Gastrocnemius medialis (tissue), 4 donors: ENCODE measurements around the gene SFI1. TPM values are rescaled to one million over a fixed set of nuclear protein-coding genes. Genes with fewer than 3 reads are reported as not detected.

Source experiments
- ATAC-seq, 2 donors: fragments of 150-250 bp; one replicate each; pipeline ENCODE4 v1.9.1; 2016
- DNase-seq, 2 donors: peaks; one replicate each; pipeline ENCODE4 v3.0.0-alpha.2; 2019
- H3K27ac ChIP-seq, 4 donors: fragments of 200-600 bp; sonication (generic); 1 replicate in 1 of 4; 2 replicates in 3 of 4; pipeline ENCODE4 v1.5.1; 2016 to 2018; ENCODE audit warnings: mild to moderate bottlenecking in 2 of 4, moderate library complexity in 1 of 4
- H3K27me3 ChIP-seq, 3 donors: fragments of 200-600 bp; sonication (generic) in 2 of 3; 1 replicate in 1 of 3; 2 replicates in 2 of 3; pipeline versions ENCODE4 v1.5.1 to v1.6.0; 2016 to 2019; ENCODE audit warnings: mild to moderate bottlenecking in 1 of 3, moderate library complexity in 1 of 3
- H3K36me3 ChIP-seq, 2 donors: fragments of 200-600 bp; sonication (generic) in 1 of 2; one replicate each; pipeline ENCODE4 v1.5.1; 2017 to 2018
- H3K4me1 ChIP-seq, 2 donors: fragments of 200-600 bp; sonication (generic) in 1 of 2; one replicate each; pipeline ENCODE4 v1.5.1; 2016 to 2017; ENCODE audit warnings: mild to moderate bottlenecking in 2 of 2
- H3K4me3 ChIP-seq, 4 donors: fragments of 200-600 bp; sonication (generic) in 3 of 4; 1 replicate in 1 of 4; 2 replicates in 3 of 4; pipeline ENCODE4 v1.5.1; 2016 to 2019; ENCODE audit warnings: mild to moderate bottlenecking in 2 of 4
- H3K9me3 ChIP-seq, 3 donors: fragments of 200-600 bp; sonication (generic) in 2 of 3; 1 replicate in 1 of 3; 2 replicates in 2 of 3; pipeline ENCODE4 v1.5.1; 2016 to 2019
- POLR2A ChIP-seq, 2 donors: fragments of 450-650 bp; IDR thresholded peaks; one replicate each; pipeline ENCODE4 v1.6.1; 2017; ENCODE audit warnings: antibody characterized with exemption in 2 of 2, mild to moderate bottlenecking in 2 of 2, moderate library complexity in 2 of 2
- in situ Hi-C, 4 donors: fragments of 200-750 bp; cut with MboI; loops; one replicate each; pipeline versions ENCODE4 v1.15.0 to v1.8.0; 2017; ENCODE audit warnings: low sequenced_read_pairs in 4 of 4
- intact Hi-C: fragments of 100-400 bp; cut with DNase I; formaldehyde crosslinking; loops from one replicate; pipeline ENCODE4 v1.15.1; 2023; ENCODE audit warnings: low total_unique reads
- total RNA-seq, 4 donors: library from RNA; depleted of rRNA; stranded (reverse); fragments of >200 nt; gene quantifications; one replicate each; pipeline versions ENCODE4 v1.1.0 to v1.2.3, GENCODE V29; 2016
- TF ChIP-seq, protein P1 (sequence below), 5 experiments: fragments of 450-650 bp in 3 of 5; fragments of 200-600 bp in 2 of 5; sonication (generic) in 2 of 5; IDR thresholded peaks in 4 of 5; conservative IDR thresholded peaks in 1 of 5; 1 replicate in 4 of 5; 2 replicates in 1 of 5; pipeline ENCODE4 v1.5.1; 2016 to 2019; ENCODE audit warnings: antibody characterized with exemption in 5 of 5, mild to moderate bottlenecking in 3 of 5, moderate library complexity in 3 of 5

SFI1 gene
- total RNA-seq, 4 donors from 2014 or later = 1.1 to 12.6 (median 2.7) TPM

DNA sequence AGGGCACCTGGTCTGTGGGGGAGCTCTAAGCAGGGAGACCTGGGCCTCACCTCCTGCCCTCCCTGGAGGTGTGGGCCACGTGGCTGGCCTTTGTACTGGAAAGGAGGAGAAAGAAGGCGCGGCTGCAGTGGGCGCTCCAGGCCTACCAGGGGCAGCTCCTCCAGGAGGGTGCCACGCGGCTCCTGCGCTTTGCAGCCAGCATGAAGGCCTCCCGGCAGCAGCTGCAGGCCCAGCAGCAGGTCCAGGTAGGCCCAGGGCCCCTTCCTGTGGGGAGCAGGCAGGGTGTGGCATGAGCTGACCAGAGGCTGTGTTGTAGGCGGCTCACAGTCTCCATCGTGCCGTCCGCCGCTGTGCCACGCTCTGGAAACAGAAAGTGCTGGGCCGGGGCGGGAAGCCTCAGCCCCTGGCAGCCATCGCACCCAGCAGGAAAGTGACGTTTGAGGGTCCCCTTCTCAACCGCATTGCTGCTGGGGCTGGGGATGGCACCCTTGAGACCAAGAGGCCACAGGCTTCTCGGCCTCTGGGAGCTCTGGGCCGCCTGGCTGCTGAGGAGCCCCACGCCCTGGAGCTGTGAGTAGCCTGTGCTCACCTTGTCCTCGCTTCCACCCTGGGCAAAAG is 117.1 kb downstream of the SFI1 start:
- no peaks in the 10 kb centered on the region for H3K9me3 ChIP-seq
- no peak for TF ChIP-seq POLR2A (IDR thresholded peaks at IDR 0.05)
- TF ChIP-seq, protein P1, sequence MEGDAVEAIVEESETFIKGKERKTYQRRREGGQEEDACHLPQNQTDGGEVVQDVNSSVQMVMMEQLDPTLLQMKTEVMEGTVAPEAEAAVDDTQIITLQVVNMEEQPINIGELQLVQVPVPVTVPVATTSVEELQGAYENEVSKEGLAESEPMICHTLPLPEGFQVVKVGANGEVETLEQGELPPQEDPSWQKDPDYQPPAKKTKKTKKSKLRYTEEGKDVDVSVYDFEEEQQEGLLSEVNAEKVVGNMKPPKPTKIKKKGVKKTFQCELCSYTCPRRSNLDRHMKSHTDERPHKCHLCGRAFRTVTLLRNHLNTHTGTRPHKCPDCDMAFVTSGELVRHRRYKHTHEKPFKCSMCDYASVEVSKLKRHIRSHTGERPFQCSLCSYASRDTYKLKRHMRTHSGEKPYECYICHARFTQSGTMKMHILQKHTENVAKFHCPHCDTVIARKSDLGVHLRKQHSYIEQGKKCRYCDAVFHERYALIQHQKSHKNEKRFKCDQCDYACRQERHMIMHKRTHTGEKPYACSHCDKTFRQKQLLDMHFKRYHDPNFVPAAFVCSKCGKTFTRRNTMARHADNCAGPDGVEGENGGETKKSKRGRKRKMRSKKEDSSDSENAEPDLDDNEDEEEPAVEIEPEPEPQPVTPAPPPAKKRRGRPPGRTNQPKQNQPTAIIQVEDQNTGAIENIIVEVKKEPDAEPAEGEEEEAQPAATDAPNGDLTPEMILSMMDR (IDR thresholded peaks at IDR 0.05 in 4 of 5, conservative IDR thresholded peaks at IDR 0.05 in 1 of 5) = no peak
- H3K4me1 ChIP-seq = peaks cover 0 to 12% of the 10 kb centered on the region in 2 donors
- H3K4me3 ChIP-seq = no peak overlapping the region
- peaks cover 0 to 3% of the 10 kb centered on the region in 2 donors for H3K36me3 ChIP-seq
- in situ Hi-C loops = no loop called here
- ATAC-seq (no peak), DNase-seq (no peak)
- intact Hi-C loops = no loop called here
- H3K27me3 ChIP-seq = no peaks in the 10 kb centered on the region
- no peak overlapping the region for H3K27ac ChIP-seq

DNA sequence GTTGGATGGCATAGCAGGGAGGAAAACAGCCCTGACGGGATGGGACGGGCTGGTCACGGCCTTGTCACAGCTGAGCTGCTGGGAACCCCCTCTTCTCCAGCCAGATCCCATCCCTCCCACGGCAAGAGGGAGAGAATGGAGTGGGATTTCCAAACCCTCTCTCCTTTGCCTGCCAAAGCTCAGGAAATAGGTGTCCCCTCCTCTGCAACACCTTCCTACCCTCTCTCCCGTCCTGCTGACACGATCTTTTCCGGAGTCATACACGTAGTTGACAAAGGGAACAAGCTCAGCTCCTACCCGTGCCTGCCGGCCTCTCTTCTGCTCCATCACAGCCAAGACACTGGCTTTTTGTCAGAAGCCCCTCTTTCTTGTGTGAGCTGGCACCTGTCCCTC is 117.6 kb downstream of the SFI1 start:
- ATAC-seq = no peak
- intact Hi-C loops = no loop called here
- Histone ChIP-seq H3K27me3 (no peaks in the 10 kb centered on the region), H3K36me3 (peaks cover 0 to 5% of the 10 kb centered on the region in 2 donors), H3K27ac (no peak overlapping the region), H3K4me1 (peaks cover 0 to 12% of the 10 kb centered on the region in 2 donors), H3K9me3 (no peaks in the 10 kb centered on the region), H3K4me3 (no peak overlapping the region)
- no peak for TF ChIP-seq POLR2A (IDR thresholded peaks at IDR 0.05)
- in situ Hi-C loops = no loop called here
- no peak for DNase-seq

DNA sequence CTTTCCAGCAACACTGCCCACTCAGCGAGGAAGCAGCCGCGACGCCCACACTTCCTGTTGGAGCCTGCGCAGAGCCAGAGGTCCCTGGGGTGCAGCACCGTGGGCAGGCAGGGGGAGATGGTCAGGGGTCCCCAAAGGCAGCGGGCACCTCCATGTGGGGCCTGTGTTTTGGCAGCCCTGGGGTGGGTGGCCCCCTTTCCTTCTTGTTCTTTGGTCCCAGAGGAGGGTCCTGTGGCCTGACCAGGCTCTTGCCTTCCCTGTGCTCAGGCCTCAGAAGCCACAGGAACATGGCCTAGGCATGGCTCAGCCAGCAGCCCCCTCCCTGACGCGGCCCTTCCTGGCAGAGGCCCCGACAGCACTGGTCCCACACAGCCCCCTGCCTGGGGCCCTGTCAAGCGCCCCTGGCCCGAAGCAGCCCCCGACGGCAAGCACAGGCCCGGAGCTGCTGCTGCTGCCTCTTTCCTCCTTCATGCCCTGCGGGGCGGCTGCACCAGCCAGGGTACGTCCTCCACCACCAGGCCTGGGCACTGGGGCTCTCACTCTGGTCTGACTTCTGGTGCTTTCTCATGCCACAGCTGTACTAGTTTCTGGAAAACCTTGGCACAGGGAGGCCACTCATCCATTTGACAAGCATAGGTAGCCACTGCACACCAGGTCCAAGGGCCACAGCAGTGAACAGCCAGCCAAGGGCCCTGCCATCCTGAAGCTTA is 118.6 kb downstream of the SFI1 start:
- TF ChIP-seq POLR2A (IDR thresholded peaks at IDR 0.05) = no peak
- TF ChIP-seq, protein P1 (IDR thresholded peaks at IDR 0.05 in 4 of 5, conservative IDR thresholded peaks at IDR 0.05 in 1 of 5) = no peak
- Histone ChIP-seq H3K36me3 (peaks cover 0 to 13% of the 10 kb centered on the region in 2 donors), H3K9me3 (no peaks in the 10 kb centered on the region), H3K27ac (no peak overlapping the region), H3K4me3 (no peak overlapping the region), H3K4me1 (peaks cover 0 to 12% of the 10 kb centered on the region in 2 donors), H3K27me3 (no peaks in the 10 kb centered on the region)
- intact Hi-C loops = no loop called here
- in situ Hi-C loops = no loop called here
- DNase-seq (no peak), ATAC-seq (no peak)

DNA sequence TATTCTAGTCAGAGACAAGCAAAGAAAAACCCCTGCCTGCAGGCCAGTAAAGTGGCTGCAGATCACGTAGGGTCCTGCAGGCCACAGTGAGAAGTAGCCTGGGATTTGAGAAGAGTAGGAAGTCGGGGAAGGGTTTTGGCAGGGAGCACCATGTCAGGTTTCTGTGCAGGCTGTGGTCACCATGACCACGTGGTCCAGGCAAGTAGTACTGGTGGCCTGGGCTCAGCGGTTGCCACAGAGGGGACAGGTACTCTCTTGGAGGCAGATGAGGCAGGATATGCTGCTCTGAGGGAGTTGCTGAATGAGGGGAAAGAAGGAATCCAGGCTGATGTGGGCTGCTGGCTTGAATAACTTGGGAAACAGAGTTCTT is 119.1 kb downstream of the SFI1 start:
- DNase-seq (no peak), ATAC-seq (no peak)
- in situ Hi-C loops = no loop called here
- H3K36me3 ChIP-seq = peaks cover 0 to 13% of the 10 kb centered on the region in 2 donors
- no peak overlapping the region for H3K4me3 ChIP-seq
- no peak overlapping the region for H3K27ac ChIP-seq
- no peak for TF ChIP-seq POLR2A (IDR thresholded peaks at IDR 0.05)
- TF ChIP-seq, protein P1 (IDR thresholded peaks at IDR 0.05 in 4 of 5, conservative IDR thresholded peaks at IDR 0.05 in 1 of 5) = no peak
- intact Hi-C loops = no loop called here
- no peaks in the 10 kb centered on the region for H3K27me3 ChIP-seq
- no peaks in the 10 kb centered on the region for H3K9me3 ChIP-seq
- peaks cover 0 to 12% of the 10 kb centered on the region in 2 donors for H3K4me1 ChIP-seq

DNA sequence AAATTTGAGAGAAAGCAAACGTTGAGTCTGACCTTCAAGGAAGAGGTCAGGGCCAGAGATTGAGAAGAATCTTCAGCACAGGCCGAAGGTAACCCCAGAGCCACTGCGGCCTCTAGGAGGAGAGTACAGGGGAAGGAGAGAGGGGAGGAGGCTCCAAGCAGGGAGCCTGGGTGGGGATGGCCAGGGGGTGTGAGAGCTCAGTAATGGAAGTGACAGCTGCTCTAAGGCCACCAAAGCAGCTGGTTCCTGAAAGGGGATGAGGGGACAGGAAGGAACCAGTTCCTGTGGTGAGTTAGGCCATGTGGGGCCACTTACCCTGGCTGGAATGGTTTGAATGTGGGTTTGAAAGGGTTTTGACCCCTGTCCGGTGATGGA is 119.6 kb downstream of the SFI1 start:
- DNase-seq (no peak), ATAC-seq (no peak)
- Histone ChIP-seq H3K27me3 (no peaks in the 10 kb centered on the region), H3K36me3 (peaks cover 0 to 16% of the 10 kb centered on the region in 2 donors), H3K27ac (no peak overlapping the region), H3K4me3 (no peak overlapping the region), H3K4me1 (peaks cover 0 to 12% of the 10 kb centered on the region in 2 donors), H3K9me3 (no peaks in the 10 kb centered on the region)
- intact Hi-C loops (no loop called here), in situ Hi-C loops (no loop called here)
- TF ChIP-seq, protein P1 (IDR thresholded peaks at IDR 0.05 in 4 of 5, conservative IDR thresholded peaks at IDR 0.05 in 1 of 5) = no peak
- TF ChIP-seq POLR2A (IDR thresholded peaks at IDR 0.05) = no peak
